HEK293T (cell line): ENCODE results near the gene HSPA12A.

ENCODE experiments used
- CTBP1 ChIP-seq: fragments of 450-650 bp; IDR thresholded peaks from 2 replicates; pipeline ENCODE4 v1.6.1; 2016; ENCODE audit warnings: borderline replicate concordance
- FOXK2 ChIP-seq: fragments of 450-650 bp; IDR thresholded peaks from 2 replicates; pipeline ENCODE4 v1.6.1; 2016; ENCODE audit warnings: mild to moderate bottlenecking
- HDGF ChIP-seq: fragments of 450-650 bp; IDR thresholded peaks from 2 replicates; pipeline ENCODE4 v1.6.1; 2017; ENCODE audit warnings: antibody characterized with exemption, borderline replicate concordance
- NFRKB ChIP-seq: fragments of 450-650 bp; IDR thresholded peaks from 2 replicates; pipeline ENCODE4 v1.6.1; 2016; ENCODE audit warnings: mild to moderate bottlenecking, moderate library complexity

DNA sequence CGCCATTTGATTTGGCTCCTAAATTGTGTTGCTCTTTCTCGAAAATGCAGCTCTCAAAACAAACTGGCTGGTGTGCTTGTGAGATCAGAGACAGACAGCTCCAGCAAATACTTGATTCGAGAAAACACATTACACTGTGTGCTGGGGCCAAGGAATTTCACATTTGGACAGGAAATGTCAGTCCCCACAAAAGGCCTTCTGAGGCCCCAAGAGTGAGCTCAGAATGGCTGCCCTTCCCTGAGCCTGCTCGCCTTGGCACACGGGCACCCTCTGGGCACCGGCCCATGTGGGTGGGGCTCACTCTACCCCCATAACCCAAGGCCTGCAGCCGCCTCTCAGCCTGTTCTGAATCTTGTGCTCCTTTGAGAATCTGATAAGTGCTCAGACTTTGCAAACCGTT is 13.9 kb upstream of the HSPA12A start:
- TF ChIP-seq NFRKB (no peak), FOXK2 (no peak), CTBP1 (no peak), HDGF (no peak)
